Pancreas (tissue), 10 donors: ENCODE measurements around the gene RMND1. TPM values are rescaled to one million over a fixed set of nuclear protein-coding genes. Genes with fewer than 3 reads are reported as not detected.

Source experiments
- ATAC-seq, 4 donors: fragments of 200-7000 bp; cut with Tn5 transposase; one replicate each; pipeline versions ENCODE4 v1.8.0 to v1.9.1; 2020; ENCODE audit warnings: mild to moderate bottlenecking in 4 of 4, moderate library complexity in 4 of 4
- DNase-seq, 6 donors: peaks; one replicate each; pipeline ENCODE4 v3.0.0-alpha.2; 2020
- FAIRE-seq: peaks from 2 replicates; lab custom pipeline; 2012; peaks lifted over from hg19 to GRCh38; lab: Jason Lieb, UNC
- H3K27ac ChIP-seq, 4 donors: fragments of 200-600 bp; sonication (generic); 1 replicate in 3 of 4; 2 replicates in 1 of 4; pipeline versions ENCODE4 v1.5.0 to v1.8.0; 2020
- H3K27me3 ChIP-seq, 4 donors: fragments of 200-600 bp; one replicate each; pipeline ENCODE4 v1.8.0; 2021
- H3K36me3 ChIP-seq, 3 donors: fragments of 200-600 bp; sonication (generic) in 1 of 3; one replicate each; pipeline versions ENCODE4 v1.5.0 to v1.8.0; 2020 to 2021
- H3K4me1 ChIP-seq, 3 donors: fragments of 200-600 bp; one replicate each; pipeline ENCODE4 v1.8.0; 2021
- H3K4me3 ChIP-seq, 4 donors: fragments of 200-600 bp; sonication (generic) in 2 of 4; one replicate each; pipeline versions ENCODE4 v1.5.0 to v1.8.0; 2020 to 2021
- H3K9me3 ChIP-seq, 4 donors: fragments of 200-600 bp; one replicate each; pipeline ENCODE4 v1.8.0; 2021
- WGBS, 2 donors: extraction: QIAGEN DNeasy Blood & Tissue Kit; methylation state at CpG; one replicate each; pipeline ENCODE4 v1.1.7; 2013; 5-methylcytosine and 5-hydroxymethylcytosine counted together
- intact Hi-C, 3 donors: fragments of 100-400 bp; cut with DNase I; formaldehyde crosslinking; loops; one replicate each; pipeline versions ENCODE4 v1.11.1 to v1.14.2; 2022
- polyA plus RNA-seq, 2 donors: library from polyadenylated mRNA; stranded (reverse); fragments of 200-250 nt; gene quantifications; one replicate each; pipeline ENCODE4 v1.2.3, GENCODE V29; 2013
- total RNA-seq, 6 donors: library from RNA; stranded (reverse); fragmentation: NEBNext Ultra II Directional in 4 of 6; extraction: Animal tissue kit (Norgen Biotek cat#: 25700) in 4 of 6; gene quantifications; one replicate each; pipeline versions ENCODE4 v1.2.1 to v1.2.4, GENCODE V29; 2021 to 2023
- TF ChIP-seq, protein P1 (sequence below), 4 donors: fragments of 200-600 bp; sonication (generic) in 3 of 4; IDR thresholded peaks; one replicate each; pipeline versions ENCODE4 v1.5.0 to v1.8.0; 2021; ENCODE audit warnings: antibody characterized with exemption in 4 of 4
- donor health status: healthy with polysubstance abuse.
- donor health status: DM: no; HTN: no; CAD: no; lungs with moderate emphysema.
- donor health status: DM: no; HTN: no; CAD: no.
- donor health status: control.
- donor health status: control.
- donor health status: Bipolar disorder and iron deficiency.
- donor health status: DM: yes; HTN: yes; CAD: no.
- donor health status: DM: no; HTN: no; CAD: no.
- donor health status: DM: no; HTN: no; CAD: no.
- donor health status: DM: yes; HTN: yes; CAD: no.

The RMND1 gene
- total and polyA plus RNA-seq, 8 donors = 6.4 to 13.5 (median 7.7) TPM

DNA sequence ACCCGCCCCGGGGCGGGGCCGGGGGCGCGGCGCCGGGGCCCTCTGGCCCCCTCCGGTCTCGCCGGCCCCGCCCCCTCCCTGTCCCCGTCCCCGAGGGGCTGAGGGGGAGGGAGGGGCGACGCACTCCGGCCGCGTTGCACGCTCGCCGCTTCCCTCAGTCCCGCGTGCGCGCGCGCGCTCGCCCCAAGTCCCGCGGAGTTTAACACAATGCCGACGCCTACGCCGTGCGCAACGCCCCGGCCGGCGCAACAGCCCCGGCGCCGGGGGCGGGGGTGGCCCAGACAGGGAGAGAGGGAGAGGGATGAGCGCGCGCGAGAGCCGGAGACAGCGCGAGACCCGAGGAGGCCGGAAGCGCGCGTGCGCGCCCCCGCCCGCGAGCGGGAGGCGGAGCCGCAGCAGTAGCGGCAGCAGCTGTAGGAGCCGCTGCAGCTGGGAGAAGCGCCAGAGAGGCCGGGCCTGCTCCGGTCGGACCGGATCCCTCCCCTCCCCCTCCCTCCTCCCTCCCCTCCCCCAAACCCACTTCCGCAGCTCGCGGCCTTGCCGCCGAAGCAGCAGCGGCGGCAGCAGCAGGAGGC is 61.6 kb downstream of the RMND1 start:
- H3K27me3 ChIP-seq = no peaks in the 10 kb centered on the region

GRCh38 chr6:151389618-151390275 is 62.2 kb downstream of the RMND1 start:
- no peaks in the 10 kb centered on the region for H3K27me3 ChIP-seq
- DNase-seq = peak in 3 of 6 donors; percentile 37 to 64 (median 58)
- no peaks in the 10 kb centered on the region for H3K9me3 ChIP-seq
- TF ChIP-seq, protein P1, sequence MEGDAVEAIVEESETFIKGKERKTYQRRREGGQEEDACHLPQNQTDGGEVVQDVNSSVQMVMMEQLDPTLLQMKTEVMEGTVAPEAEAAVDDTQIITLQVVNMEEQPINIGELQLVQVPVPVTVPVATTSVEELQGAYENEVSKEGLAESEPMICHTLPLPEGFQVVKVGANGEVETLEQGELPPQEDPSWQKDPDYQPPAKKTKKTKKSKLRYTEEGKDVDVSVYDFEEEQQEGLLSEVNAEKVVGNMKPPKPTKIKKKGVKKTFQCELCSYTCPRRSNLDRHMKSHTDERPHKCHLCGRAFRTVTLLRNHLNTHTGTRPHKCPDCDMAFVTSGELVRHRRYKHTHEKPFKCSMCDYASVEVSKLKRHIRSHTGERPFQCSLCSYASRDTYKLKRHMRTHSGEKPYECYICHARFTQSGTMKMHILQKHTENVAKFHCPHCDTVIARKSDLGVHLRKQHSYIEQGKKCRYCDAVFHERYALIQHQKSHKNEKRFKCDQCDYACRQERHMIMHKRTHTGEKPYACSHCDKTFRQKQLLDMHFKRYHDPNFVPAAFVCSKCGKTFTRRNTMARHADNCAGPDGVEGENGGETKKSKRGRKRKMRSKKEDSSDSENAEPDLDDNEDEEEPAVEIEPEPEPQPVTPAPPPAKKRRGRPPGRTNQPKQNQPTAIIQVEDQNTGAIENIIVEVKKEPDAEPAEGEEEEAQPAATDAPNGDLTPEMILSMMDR (IDR thresholded peaks at IDR 0.05) = no peak
- FAIRE-seq = no peak
- H3K36me3 ChIP-seq = no peaks in the 10 kb centered on the region
- H3K4me1 ChIP-seq = peaks cover 16 to 27% (median 24%) of the 10 kb centered on the region in 3 donors
- peak overlapping the region; percentile 80 to 99 (median 93) for H3K4me3 ChIP-seq
- intact Hi-C loops = no loop called here
- H3K27ac ChIP-seq = peak overlapping the region; percentile 98 to 99 (median 98)
- WGBS, 2 donors = 0% methylated on average over 36 to 54 of the region's 54 CpGs
- ATAC-seq = peak in 3 of 4 donors; percentile 13 to 22 (median 19)

More for the DNA sequence above, 61.6 kb downstream of the RMND1 start:
- ATAC-seq = peak; percentile 82 to 90 (median 84)
- TF ChIP-seq, protein P1 (IDR thresholded peaks at IDR 0.05) = no peak
- Histone ChIP-seq H3K4me1 (peaks cover 16 to 24% (median 24%) of the 10 kb centered on the region in 3 donors), H3K4me3 (peak overlapping the region; percentile 80 to 99 (median 93)), H3K27ac (peak overlapping the region; percentile 98 to 99 (median 98)), H3K36me3 (no peaks in the 10 kb centered on the region), H3K9me3 (no peaks in the 10 kb centered on the region)
- intact Hi-C loops = no loop called here
- no peak for FAIRE-seq
- WGBS, 2 donors = 0 to 1% methylated on average over 25 to 79 of the region's 79 CpGs
- peak; percentile 95 to 98 (median 98) for DNase-seq

GRCh38 chr6:151388997-151389617 is 62.8 kb downstream of the RMND1 start:
- H3K4me1 ChIP-seq = peaks cover 16 to 27% (median 24%) of the 10 kb centered on the region in 3 donors
- no peaks in the 10 kb centered on the region for H3K9me3 ChIP-seq
- intact Hi-C loops = no loop called here
- H3K27ac ChIP-seq = peak overlapping the region; percentile 98 to 99 (median 98)
- H3K4me3 ChIP-seq = peak overlapping the region; percentile 80 to 99 (median 93)
- TF ChIP-seq, protein P1 (IDR thresholded peaks at IDR 0.05) = no peak
- no peaks in the 10 kb centered on the region for H3K36me3 ChIP-seq
- WGBS, 2 donors = 19 to 27% methylated on average over 12 of the region's 12 CpGs
- FAIRE-seq = no peak
- DNase-seq = peak in 1 of 6 donors; percentile 30
- ATAC-seq = no peak
- no peaks in the 10 kb centered on the region for H3K27me3 ChIP-seq

DNA sequence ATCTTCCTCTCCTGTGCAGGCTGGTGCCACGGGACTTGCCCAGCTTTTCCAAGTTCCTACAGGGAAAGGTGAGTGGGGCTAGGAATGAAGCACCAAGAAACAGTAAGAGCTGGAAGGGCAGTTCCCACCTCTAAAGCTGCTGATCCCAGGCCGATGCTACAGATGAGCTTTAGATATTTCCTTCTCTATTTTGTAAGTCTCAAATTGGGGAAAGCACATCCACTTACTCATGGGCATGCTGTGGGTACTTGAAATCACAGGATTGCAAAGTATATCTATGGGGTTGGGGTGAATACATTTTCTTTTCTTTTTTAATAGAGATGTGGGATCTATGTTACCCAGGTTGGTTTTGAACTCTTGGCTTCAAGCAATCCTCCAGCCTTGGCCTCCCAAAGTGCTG is 63.7 kb downstream of the RMND1 start:
- H3K27ac ChIP-seq = peak overlapping the region in 1 of 4 donors; percentile 99
- FAIRE-seq (no peak), DNase-seq (no peak), ATAC-seq (no peak)
- TF ChIP-seq, protein P1 (IDR thresholded peaks at IDR 0.05) = no peak
- no peak overlapping the region for H3K4me3 ChIP-seq
- 89 to 92% methylated on average over 2 of the region's 2 CpGs for WGBS, 2 donors
- intact Hi-C loops = no loop called here
- peaks cover 16 to 23% (median 20%) of the 10 kb centered on the region in 3 donors for H3K4me1 ChIP-seq
- no peaks in the 10 kb centered on the region for H3K9me3 ChIP-seq
- no peaks in the 10 kb centered on the region for H3K27me3 ChIP-seq
- H3K36me3 ChIP-seq = no peaks in the 10 kb centered on the region
